Mammary epithelial cell (primary cell): Measurements from ENCODE around the gene ATXN10.

ENCODE experiments used
- CTCF ChIP-seq, 2 donors: IDR thresholded peaks in 1 of 2; conservative IDR thresholded peaks in 1 of 2; 2 replicates each; pipeline ENCODE4 v1.5.1; 2011 to 2012; ENCODE audit warnings: inconsistent platforms in 2 of 2, low read length in 2 of 2, mild to moderate bottlenecking in 2 of 2, control low read depth in 1 of 2, low read depth in 1 of 2; ENCODE audit not compliant: insufficient read depth in 1 of 2; ENCODE audit errors: extremely low read depth in 1 of 2
- EZH2 ChIP-seq: IDR thresholded peaks from 2 replicates; pipeline ENCODE4 v1.6.1; 2012; ENCODE audit warnings: low read length, inconsistent platforms, borderline replicate concordance

- no peak for TF ChIP-seq CTCF (conservative IDR thresholded peaks at IDR 0.05 in 1 of 2, IDR thresholded peaks at IDR 0.05 in 1 of 2; ENCODE audit: extremely low read depth in 1 of 2, insufficient read depth in 1 of 2, low read depth in 1 of 2, low read length in 2 of 2)
- no peak for TF ChIP-seq EZH2
Measured at GRCh38 chr22:45823336-45823735, 151.7 kb downstream of the ATXN10 start.
